GM12874 (cell line): ENCODE data around the gene ARHGAP10.

ENCODE experiments used
- TF ChIP-seq, protein P1 (sequence below): IDR thresholded peaks from 2 replicates; pipeline ENCODE4 v1.5.1; 2011; ENCODE audit warnings: low read depth, mild to moderate bottlenecking, control low read depth, low read length, moderate library complexity; ENCODE audit not compliant: insufficient read depth

ARHGAP10 gene

DNA sequence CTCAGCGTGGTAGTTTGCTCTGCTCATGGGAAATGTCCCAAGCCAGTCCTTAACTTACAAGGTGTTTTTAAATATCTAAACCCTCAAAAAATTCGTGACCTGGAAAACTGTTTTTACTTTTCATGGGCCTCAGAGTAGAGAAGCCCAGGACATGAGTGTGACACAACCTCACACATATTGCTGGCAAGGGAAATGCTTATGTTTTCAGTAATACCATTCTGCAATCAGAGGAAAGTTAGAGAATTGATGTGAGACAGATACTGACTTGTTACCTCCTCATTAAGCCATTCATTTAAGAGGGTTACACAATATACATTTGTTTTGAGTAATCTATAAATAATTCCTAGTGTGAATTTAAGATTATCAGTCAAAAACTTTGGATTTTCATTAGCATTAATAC lies 209.5 kb downstream of the ARHGAP10 start:
- TF ChIP-seq, protein P1, sequence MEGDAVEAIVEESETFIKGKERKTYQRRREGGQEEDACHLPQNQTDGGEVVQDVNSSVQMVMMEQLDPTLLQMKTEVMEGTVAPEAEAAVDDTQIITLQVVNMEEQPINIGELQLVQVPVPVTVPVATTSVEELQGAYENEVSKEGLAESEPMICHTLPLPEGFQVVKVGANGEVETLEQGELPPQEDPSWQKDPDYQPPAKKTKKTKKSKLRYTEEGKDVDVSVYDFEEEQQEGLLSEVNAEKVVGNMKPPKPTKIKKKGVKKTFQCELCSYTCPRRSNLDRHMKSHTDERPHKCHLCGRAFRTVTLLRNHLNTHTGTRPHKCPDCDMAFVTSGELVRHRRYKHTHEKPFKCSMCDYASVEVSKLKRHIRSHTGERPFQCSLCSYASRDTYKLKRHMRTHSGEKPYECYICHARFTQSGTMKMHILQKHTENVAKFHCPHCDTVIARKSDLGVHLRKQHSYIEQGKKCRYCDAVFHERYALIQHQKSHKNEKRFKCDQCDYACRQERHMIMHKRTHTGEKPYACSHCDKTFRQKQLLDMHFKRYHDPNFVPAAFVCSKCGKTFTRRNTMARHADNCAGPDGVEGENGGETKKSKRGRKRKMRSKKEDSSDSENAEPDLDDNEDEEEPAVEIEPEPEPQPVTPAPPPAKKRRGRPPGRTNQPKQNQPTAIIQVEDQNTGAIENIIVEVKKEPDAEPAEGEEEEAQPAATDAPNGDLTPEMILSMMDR = no peak

- TF ChIP-seq, protein P1 = no peak
Measured at GRCh38 chr4:147942729-147943128, 210.8 kb downstream of the ARHGAP10 start.

- TF ChIP-seq, protein P1 = no peak
Measured at GRCh38 chr4:147943159-147943638, 211.3 kb downstream of the ARHGAP10 start.

DNA sequence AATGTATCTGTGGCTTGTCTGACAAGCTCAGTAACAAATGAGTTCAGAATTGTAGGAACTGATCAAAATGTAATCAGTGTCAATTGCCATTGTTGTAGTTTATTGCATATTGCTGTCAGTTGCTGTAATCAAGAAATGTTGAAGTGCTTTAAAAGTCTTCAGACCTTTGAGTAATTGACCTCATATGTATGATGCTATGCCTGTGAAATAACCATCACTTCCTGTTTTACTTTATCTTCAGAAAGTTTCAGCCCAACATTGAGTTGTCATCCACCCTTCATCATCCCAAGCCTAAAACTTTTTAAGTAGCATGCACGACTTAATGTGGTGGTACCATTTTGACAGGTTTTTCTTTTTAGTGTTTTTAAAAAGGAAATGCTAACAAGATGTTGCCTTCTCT lies 212.4 kb downstream of the ARHGAP10 start:
- TF ChIP-seq, protein P1 = no peak

- TF ChIP-seq, protein P1 = no peak
Measured at GRCh38 chr4:147944670-147945260, 212.9 kb downstream of the ARHGAP10 start.

- TF ChIP-seq, protein P1 = no peak
Measured at GRCh38 chr4:147948336-147948735, 216.4 kb downstream of the ARHGAP10 start.

GRCh38 chr4:147950261-147950660 lies 218.4 kb downstream of the ARHGAP10 start:
- TF ChIP-seq, protein P1 = no peak
